Hepatocyte (in vitro differentiated cells): ENCODE measurements around the gene WDR62. TPM values are rescaled to one million over a fixed set of nuclear protein-coding genes. Genes with fewer than 3 reads are reported as not detected.

Source experiments
- DNase-seq: peaks from one replicate; pipeline ENCODE4 v3.0.0-alpha.2; 2016; ENCODE audit warnings: low spot score
- H2AFZ ChIP-seq: fragments of 200-600 bp; sonication (generic); 2 replicates; pipeline ENCODE4 v1.6.0; 2016; ENCODE audit warnings: antibody characterized with exemption, mild to moderate bottlenecking
- H3K27ac ChIP-seq: fragments of 200-600 bp; sonication (generic); 2 replicates; pipeline ENCODE4 v1.5.1; 2016; ENCODE audit warnings: mild to moderate bottlenecking
- H3K27me3 ChIP-seq: fragments of 200-600 bp; sonication (generic); 2 replicates; pipeline ENCODE4 v1.6.1; 2016
- H3K36me3 ChIP-seq: fragments of 200-600 bp; sonication (generic); replicated peaks from 2 replicates; pipeline ENCODE4 v1.5.1; 2016; ENCODE audit warnings: low read depth; ENCODE audit not compliant: insufficient read depth
- H3K4me1 ChIP-seq: fragments of 200-600 bp; sonication (generic); 2 replicates; pipeline ENCODE4 v1.5.1; 2016; ENCODE audit warnings: mild to moderate bottlenecking, moderate library complexity; ENCODE audit not compliant: insufficient read depth
- H3K4me2 ChIP-seq: fragments of 200-600 bp; sonication (generic); 2 replicates; pipeline ENCODE4 v1.6.0; 2016
- H3K4me3 ChIP-seq: fragments of 200-600 bp; sonication (generic); 2 replicates; pipeline ENCODE4 v1.5.1; 2016; ENCODE audit warnings: mild to moderate bottlenecking
- H3K79me2 ChIP-seq: fragments of 200-600 bp; sonication (generic); 2 replicates; pipeline ENCODE4 v1.6.0; 2017; ENCODE audit warnings: mild to moderate bottlenecking
- H3K9me2 ChIP-seq: fragments of 200-600 bp; sonication (generic); replicated peaks from 2 replicates; pipeline ENCODE4 v1.6.0; 2017; ENCODE audit warnings: mild to moderate bottlenecking; ENCODE audit not compliant: insufficient read depth
- H3K9me3 ChIP-seq: fragments of 200-600 bp; sonication (generic); 2 replicates; pipeline ENCODE4 v1.5.1; 2016; ENCODE audit warnings: low read depth, mild to moderate bottlenecking
- H4K20me1 ChIP-seq: fragments of 200-600 bp; sonication (generic); 2 replicates; pipeline ENCODE4 v1.6.0; 2016; ENCODE audit warnings: mild to moderate bottlenecking; ENCODE audit not compliant: insufficient read depth, poor library complexity, severe bottlenecking
- EZH2 ChIP-seq: fragments of 200-600 bp; sonication (generic); IDR thresholded peaks from 2 replicates; pipeline ENCODE4 v1.6.1; 2016; ENCODE audit warnings: antibody characterized with exemption, mild to moderate bottlenecking, borderline replicate concordance
- EZH2phosphoT487 ChIP-seq: fragments of 200-600 bp; sonication (generic); IDR thresholded peaks from one replicate; pipeline ENCODE4 v1.6.1; 2018; ENCODE audit warnings: antibody characterized with exemption, mild to moderate bottlenecking, low read depth, moderate library complexity; ENCODE audit not compliant: unreplicated experiment, severe bottlenecking
- WGBS: methylation state at CpG from one replicate; pipeline ENCODE4 v1.1.6; 2016; ENCODE audit warnings: low lambda C conversion rate; ENCODE audit errors: missing lambda C conversion rate; 5-methylcytosine and 5-hydroxymethylcytosine counted together
- polyA plus RNA-seq: library from polyadenylated mRNA; unstranded; fragments of >200 nt; fragmentation: Nextera tagmentation; extraction: Ambion mirVana; gene quantifications from 2 replicates; pipeline ENCODE4 v1.2.1, GENCODE V29; 2016
- total RNA-seq: library from RNA; depleted of rRNA; stranded (reverse); fragments of >200 nt; gene quantifications from 2 replicates; pipeline ENCODE4 v1.2.3, GENCODE V29; 2014
- TF ChIP-seq, protein P1 (sequence below): fragments of 200-600 bp; sonication (generic); IDR thresholded peaks from 2 replicates; pipeline ENCODE4 v1.5.1; 2016; ENCODE audit warnings: antibody characterized with exemption, mild to moderate bottlenecking; ENCODE audit not compliant: poor library complexity

WDR62 gene
- total and polyA plus RNA-seq, 2 experiments from 2014 or later = 2.1 to 4.6 TPM

DNA sequence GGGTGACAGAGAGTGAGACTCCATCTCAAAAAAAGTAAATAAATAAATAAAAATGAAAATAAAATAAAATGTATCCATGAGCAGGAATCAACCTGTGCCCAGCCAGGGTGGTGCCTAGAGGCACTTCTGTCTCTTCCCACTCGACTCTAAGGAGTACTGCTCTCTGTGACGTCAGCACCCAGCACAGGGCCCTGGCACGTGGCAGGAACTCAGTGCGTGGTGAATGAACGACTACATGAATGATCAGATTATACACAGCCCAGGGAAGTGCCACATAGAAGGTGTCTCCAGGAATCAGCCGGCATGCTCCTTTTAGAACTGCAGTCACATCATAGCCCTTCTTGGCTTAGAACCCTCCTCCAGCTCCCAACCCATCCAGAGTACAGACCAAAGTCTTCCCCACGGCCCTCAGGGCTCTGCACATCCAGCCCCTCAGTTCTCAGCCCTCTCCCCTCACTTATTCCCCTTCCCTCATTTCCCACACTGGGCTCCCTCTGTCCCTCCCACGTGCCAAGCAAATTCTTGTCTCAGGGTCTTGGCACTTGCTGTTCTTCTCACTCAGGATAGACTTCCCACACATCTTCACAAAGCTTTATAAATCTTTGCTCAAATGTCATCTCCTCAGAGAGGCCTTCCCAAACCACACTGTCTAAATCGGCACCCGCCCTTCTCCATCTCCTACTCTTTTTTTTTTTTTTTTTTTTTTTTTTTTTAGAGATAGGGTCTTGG, 26.2 kb upstream of the WDR62 start:
- Histone ChIP-seq H3K79me2 (peaks cover 2% of the 10 kb centered on the region), H3K36me3 (no peaks in the 10 kb centered on the region)

DNA sequence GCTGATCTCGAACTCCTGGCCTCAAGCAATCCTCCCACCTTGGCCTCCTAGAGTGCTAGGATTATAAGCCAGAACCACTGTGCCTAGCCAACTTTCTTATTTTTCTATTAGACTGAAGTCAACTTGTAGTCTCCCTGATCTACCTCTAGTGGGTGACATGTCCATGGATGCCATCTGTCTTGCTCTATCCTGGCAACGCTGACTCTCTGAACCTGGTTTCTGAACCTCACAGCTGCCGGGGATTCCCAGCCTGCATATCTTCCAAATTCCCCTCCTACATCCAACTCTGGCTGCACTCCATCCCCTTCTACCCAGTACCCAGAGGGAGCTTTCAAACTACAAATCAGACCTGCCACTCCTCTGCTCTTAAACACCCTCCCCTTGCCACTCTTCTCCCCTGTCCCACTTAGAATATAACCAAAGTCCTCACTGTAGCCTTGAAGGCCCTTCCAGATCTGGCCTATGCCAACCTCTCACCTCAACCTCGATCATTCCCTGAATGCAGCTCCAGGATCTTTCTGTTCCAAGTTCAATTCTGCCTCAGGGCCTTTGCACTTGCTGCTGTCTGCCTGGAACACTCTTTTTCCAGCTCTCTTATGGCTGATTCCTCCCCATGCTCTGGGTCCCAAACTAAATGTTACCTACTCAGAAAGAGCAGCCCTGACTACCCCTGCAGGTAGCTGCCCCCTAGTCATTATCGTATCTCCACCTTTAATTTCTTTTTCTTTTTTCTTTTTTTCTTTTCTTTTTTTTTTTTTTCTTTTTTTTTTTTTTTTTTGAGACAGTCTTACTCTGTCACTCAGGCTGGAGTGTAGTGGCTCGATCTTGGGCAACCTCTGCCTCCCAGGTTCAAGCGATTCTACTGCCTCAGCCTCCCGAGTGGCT, 24.2 kb upstream of the WDR62 start:
- Histone ChIP-seq H3K27me3 (no peaks in the 10 kb centered on the region), H3K4me2 (peak overlapping the region; percentile 87), H3K36me3 (no peaks in the 10 kb centered on the region), H2AFZ (no peak overlapping the region), H3K9me2 (no peaks in the 10 kb centered on the region), H3K4me1 (peaks cover 3% of the 10 kb centered on the region), H3K79me2 (peaks cover 2% of the 10 kb centered on the region), H3K27ac (no peak overlapping the region), H3K4me3 (no peak overlapping the region), H4K20me1 (no peaks in the 10 kb centered on the region), H3K9me3 (no peaks in the 10 kb centered on the region)
- TF ChIP-seq EZH2phosphoT487 (no peak), EZH2 (no peak)
- TF ChIP-seq, protein P1, sequence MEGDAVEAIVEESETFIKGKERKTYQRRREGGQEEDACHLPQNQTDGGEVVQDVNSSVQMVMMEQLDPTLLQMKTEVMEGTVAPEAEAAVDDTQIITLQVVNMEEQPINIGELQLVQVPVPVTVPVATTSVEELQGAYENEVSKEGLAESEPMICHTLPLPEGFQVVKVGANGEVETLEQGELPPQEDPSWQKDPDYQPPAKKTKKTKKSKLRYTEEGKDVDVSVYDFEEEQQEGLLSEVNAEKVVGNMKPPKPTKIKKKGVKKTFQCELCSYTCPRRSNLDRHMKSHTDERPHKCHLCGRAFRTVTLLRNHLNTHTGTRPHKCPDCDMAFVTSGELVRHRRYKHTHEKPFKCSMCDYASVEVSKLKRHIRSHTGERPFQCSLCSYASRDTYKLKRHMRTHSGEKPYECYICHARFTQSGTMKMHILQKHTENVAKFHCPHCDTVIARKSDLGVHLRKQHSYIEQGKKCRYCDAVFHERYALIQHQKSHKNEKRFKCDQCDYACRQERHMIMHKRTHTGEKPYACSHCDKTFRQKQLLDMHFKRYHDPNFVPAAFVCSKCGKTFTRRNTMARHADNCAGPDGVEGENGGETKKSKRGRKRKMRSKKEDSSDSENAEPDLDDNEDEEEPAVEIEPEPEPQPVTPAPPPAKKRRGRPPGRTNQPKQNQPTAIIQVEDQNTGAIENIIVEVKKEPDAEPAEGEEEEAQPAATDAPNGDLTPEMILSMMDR = no peak
- DNase-seq = no peak
- 95% methylated on average over 8 of the region's 8 CpGs for WGBS

More for the DNA sequence above, 26.2 kb upstream of the WDR62 start:
- no peaks in the 10 kb centered on the region for H4K20me1 ChIP-seq
- no peak overlapping the region for H3K4me3 ChIP-seq
- TF ChIP-seq EZH2 (no peak), EZH2phosphoT487 (no peak)
- TF ChIP-seq, protein P1 = no peak
- DNase-seq = no peak
- no peaks in the 10 kb centered on the region for H3K9me2 ChIP-seq
- H3K9me3 ChIP-seq = no peaks in the 10 kb centered on the region
- no peak overlapping the region for H2AFZ ChIP-seq
- H3K27me3 ChIP-seq = no peaks in the 10 kb centered on the region
- H3K27ac ChIP-seq = no peak overlapping the region
- H3K4me2 ChIP-seq = no peak overlapping the region
- WGBS = 89% methylated on average over 10 of the region's 10 CpGs
- peaks cover 3% of the 10 kb centered on the region for H3K4me1 ChIP-seq

DNA sequence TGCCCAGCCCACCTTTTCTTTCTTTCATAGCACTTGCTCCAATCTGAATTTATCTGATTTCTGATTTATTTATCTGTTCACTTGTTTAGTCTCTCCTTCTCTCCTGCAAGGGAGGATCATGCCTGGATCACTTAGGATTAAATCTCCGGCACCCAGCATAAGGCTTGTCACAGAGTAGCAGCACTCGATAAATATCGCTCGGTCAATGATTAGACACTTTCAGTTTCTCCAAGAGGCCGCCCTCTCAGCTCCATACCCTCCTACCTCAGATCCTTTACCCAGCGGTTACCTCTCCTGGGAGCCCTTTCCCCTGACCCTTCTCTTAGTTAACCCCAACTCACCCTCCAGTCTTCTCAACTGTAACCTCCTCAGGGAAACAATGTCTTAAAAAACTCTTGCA, 23.4 kb upstream of the WDR62 start:
- Histone ChIP-seq H3K4me2 (peak overlapping the region; percentile 87), H3K27me3 (no peaks in the 10 kb centered on the region), H3K4me1 (peaks cover 3% of the 10 kb centered on the region), H3K36me3 (no peaks in the 10 kb centered on the region), H3K27ac (no peak overlapping the region), H3K9me3 (no peaks in the 10 kb centered on the region), H3K9me2 (no peaks in the 10 kb centered on the region), H3K4me3 (no peak overlapping the region), H3K79me2 (peaks cover 2% of the 10 kb centered on the region), H2AFZ (no peak overlapping the region), H4K20me1 (no peaks in the 10 kb centered on the region)
- TF ChIP-seq EZH2phosphoT487 = no peak
- TF ChIP-seq, protein P1 = no peak
- TF ChIP-seq EZH2 = no peak
- 84% methylated on average over 6 of the region's 6 CpGs for WGBS
- no peak for DNase-seq
